Adrenal gland (tissue), 12 donors: ENCODE measurements around the gene GRB10. TPM values are rescaled to one million over a fixed set of nuclear protein-coding genes. Genes with fewer than 3 reads are reported as not detected.

ENCODE experiments used
- DNase-seq, 7 donors: peaks; one replicate each; pipeline ENCODE4 v3.0.0-alpha.2; 2019 to 2020
- H3K27ac ChIP-seq, 5 donors: fragments of 200-600 bp; sonication (generic) in 4 of 5; 1 replicate in 3 of 5; 2 replicates in 2 of 5; pipeline versions ENCODE4 v1.5.1 to v1.8.0; 2016 to 2020; ENCODE audit warnings: mild to moderate bottlenecking in 1 of 5
- H3K27me3 ChIP-seq: fragments of 200-600 bp; 2 replicates; pipeline ENCODE4 v1.8.0; 2021
- H3K36me3 ChIP-seq, 2 donors: fragments of 200-600 bp; replicated peaks in 1 of 2; 1 replicate in 1 of 2; 2 replicates in 1 of 2; pipeline versions ENCODE4 v1.5.1 to v1.8.0; 2018 to 2022
- H3K4me1 ChIP-seq, 2 donors: fragments of 200-600 bp; replicated peaks in 1 of 2; 1 replicate in 1 of 2; 2 replicates in 1 of 2; pipeline versions ENCODE4 v1.5.1 to v1.8.0; 2018 to 2021
- H3K4me3 ChIP-seq, 4 donors: fragments of 200-600 bp; sonication (generic) in 3 of 4; one replicate each; pipeline ENCODE4 v1.5.1; 2016 to 2018
- H3K9me3 ChIP-seq, 3 donors: fragments of 200-600 bp; sonication (generic) in 1 of 3; replicated peaks in 1 of 3; 1 replicate in 2 of 3; 2 replicates in 1 of 3; pipeline versions ENCODE4 v1.5.1 to v1.8.0; 2016 to 2021
- POLR2A ChIP-seq, 2 donors: fragments of 450-650 bp; IDR thresholded peaks; one replicate each; pipeline ENCODE4 v1.6.1; 2017; ENCODE audit warnings: antibody characterized with exemption in 2 of 2, mild to moderate bottlenecking in 2 of 2, moderate library complexity in 1 of 2
- WGBS, 4 donors: extraction: QIAGEN DNeasy Blood & Tissue Kit in 2 of 4; methylation state at CpG; one replicate each; pipeline versions ENCODE4 v1.1.5 to v1.1.7; 2013 to 2017; 5-methylcytosine and 5-hydroxymethylcytosine counted together
- intact Hi-C, 2 donors: fragments of 100-400 bp; cut with DNase I; formaldehyde crosslinking; loops; one replicate each; pipeline versions ENCODE4 v1.14.1 to v1.15.0; 2022 to 2023
- polyA plus RNA-seq, 3 donors: library from polyadenylated mRNA; stranded (reverse); fragments of 200-250 nt in 2 of 3; fragments of 350-450 nt in 1 of 3; fragmentation: Illumina TruSeq in 1 of 3; extraction: RNeasy Lipid Tissue Mini Kit (QIAGEN cat#74804) in 1 of 3; gene quantifications; one replicate each; pipeline ENCODE4 v1.2.3, GENCODE V29; 2013 to 2014
- total RNA-seq, 9 donors: library from RNA; depleted of rRNA in 4 of 9; stranded (reverse); fragments of >200 nt in 4 of 9; fragments of 120-200 nt in 1 of 9; fragmentation: NEBNext Ultra II Directional in 1 of 9; extraction: Animal tissue kit (Norgen Biotek cat#: 25700) in 1 of 9; gene quantifications; one replicate each; pipeline versions ENCODE4 v1.1.0 to v1.2.4, GENCODE V29; 2013 to 2023
- TF ChIP-seq, protein P1 (sequence below), 6 experiments: fragments of 450-650 bp in 4 of 6; fragments of 200-600 bp in 2 of 6; sonication (generic) in 1 of 6; IDR thresholded peaks; 1 replicate in 5 of 6; 2 replicates in 1 of 6; pipeline versions ENCODE4 v1.5.1 to v1.8.0; 2016 to 2021; ENCODE audit warnings: antibody characterized with exemption in 6 of 6, mild to moderate bottlenecking in 2 of 6, moderate library complexity in 1 of 6
- donor health status: healthy with polysubstance abuse.
- donor health status: Bipolar disorder and iron deficiency.
- donor health status: DM: yes; HTN: yes; CAD: no.
- donor health status: DM: no; HTN: no; CAD: no.
- donor health status: DM: no; HTN: no; CAD: no.
- donor health status: DM: yes; HTN: yes; CAD: no.

The GRB10 gene
- total and polyA plus RNA-seq, 12 donors = 33.5 to 158 (median 67.3) TPM

DNA sequence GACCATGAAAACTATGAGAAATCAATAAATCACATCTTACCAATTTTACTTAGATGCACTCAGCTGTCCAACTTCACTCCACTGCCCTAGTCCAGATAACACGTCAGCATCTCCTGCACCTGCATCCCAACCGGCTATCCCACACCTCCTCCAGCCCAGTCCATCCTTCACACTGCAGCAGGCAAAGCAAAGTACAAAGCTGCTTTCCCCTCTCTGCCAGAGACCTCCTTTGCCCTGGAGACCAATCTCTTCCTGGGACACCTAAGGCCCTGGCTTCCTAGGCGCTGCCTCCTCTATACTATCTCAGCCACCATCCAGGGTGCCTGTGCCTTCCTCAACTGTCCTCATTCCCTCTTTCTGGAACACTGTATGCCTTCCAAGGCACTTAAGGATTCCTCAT is 127.2 kb downstream of the GRB10 start:
- DNase-seq = peak in 1 of 7 donors; percentile 11
- intact Hi-C loops = no loop called here
- peaks cover 0 to 7% of the 10 kb centered on the region in 2 donors for H3K36me3 ChIP-seq
- H3K4me3 ChIP-seq = no peak overlapping the region
- H3K9me3 ChIP-seq = no peaks in the 10 kb centered on the region
- no peak for TF ChIP-seq POLR2A (IDR thresholded peaks at IDR 0.05)
- TF ChIP-seq, protein P1, sequence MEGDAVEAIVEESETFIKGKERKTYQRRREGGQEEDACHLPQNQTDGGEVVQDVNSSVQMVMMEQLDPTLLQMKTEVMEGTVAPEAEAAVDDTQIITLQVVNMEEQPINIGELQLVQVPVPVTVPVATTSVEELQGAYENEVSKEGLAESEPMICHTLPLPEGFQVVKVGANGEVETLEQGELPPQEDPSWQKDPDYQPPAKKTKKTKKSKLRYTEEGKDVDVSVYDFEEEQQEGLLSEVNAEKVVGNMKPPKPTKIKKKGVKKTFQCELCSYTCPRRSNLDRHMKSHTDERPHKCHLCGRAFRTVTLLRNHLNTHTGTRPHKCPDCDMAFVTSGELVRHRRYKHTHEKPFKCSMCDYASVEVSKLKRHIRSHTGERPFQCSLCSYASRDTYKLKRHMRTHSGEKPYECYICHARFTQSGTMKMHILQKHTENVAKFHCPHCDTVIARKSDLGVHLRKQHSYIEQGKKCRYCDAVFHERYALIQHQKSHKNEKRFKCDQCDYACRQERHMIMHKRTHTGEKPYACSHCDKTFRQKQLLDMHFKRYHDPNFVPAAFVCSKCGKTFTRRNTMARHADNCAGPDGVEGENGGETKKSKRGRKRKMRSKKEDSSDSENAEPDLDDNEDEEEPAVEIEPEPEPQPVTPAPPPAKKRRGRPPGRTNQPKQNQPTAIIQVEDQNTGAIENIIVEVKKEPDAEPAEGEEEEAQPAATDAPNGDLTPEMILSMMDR (IDR thresholded peaks at IDR 0.05) = no peak
- H3K4me1 ChIP-seq = peaks cover 12 to 30% of the 10 kb centered on the region in 2 donors
- no peaks in the 10 kb centered on the region for H3K27me3 ChIP-seq
- H3K27ac ChIP-seq = peak overlapping the region in 2 of 5 donors; percentile 62 to 79
- 93 to 97% (median 93%) methylated on average over 3 of the region's 3 CpGs for WGBS, 4 donors

DNA sequence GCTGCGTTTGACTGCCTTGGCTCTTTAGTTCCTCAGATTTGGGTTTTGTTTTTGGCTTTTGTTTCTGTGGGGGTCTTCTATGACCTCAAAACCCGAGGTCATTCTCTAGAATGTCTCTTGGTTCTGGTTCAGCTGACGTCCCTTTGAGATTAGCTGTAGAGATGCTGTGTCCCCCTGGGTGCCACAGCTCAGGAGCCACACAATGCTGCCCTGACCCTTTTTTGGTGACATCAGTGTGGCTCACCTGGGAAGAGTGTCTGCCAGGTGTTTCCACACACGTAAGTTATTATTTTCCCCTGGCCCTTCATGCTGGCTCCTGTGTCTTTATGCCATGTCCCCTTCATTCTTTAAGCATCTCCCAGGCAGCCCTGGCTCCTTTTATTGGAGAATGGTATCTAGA is 127.7 kb downstream of the GRB10 start:
- intact Hi-C loops = no loop called here
- no peaks in the 10 kb centered on the region for H3K27me3 ChIP-seq
- no peaks in the 10 kb centered on the region for H3K9me3 ChIP-seq
- TF ChIP-seq, protein P1 (IDR thresholded peaks at IDR 0.05) = no peak
- no peak for TF ChIP-seq POLR2A (IDR thresholded peaks at IDR 0.05)
- peak overlapping the region in 1 of 5 donors; percentile 79 for H3K27ac ChIP-seq
- H3K4me1 ChIP-seq = peaks cover 12 to 30% of the 10 kb centered on the region in 2 donors
- DNase-seq = no peak
- H3K4me3 ChIP-seq = no peak overlapping the region
- 71 to 77% (median 75%) methylated on average over 4 of the region's 4 CpGs for WGBS, 4 donors
- peaks cover 0 to 4% of the 10 kb centered on the region in 2 donors for H3K36me3 ChIP-seq

- DNase-seq = peak in 5 of 7 donors; percentile 15 to 76 (median 48)
- TF ChIP-seq POLR2A (IDR thresholded peaks at IDR 0.05) = no peak
- TF ChIP-seq, protein P1 (IDR thresholded peaks at IDR 0.05) = no peak
- peaks cover 12 to 30% of the 10 kb centered on the region in 2 donors for H3K4me1 ChIP-seq
- no peaks in the 10 kb centered on the region for H3K36me3 ChIP-seq
- H3K9me3 ChIP-seq = no peaks in the 10 kb centered on the region
- no peak overlapping the region for H3K4me3 ChIP-seq
- peak overlapping the region in 2 of 5 donors; percentile 27 to 73 for H3K27ac ChIP-seq
- WGBS, 4 donors = 58 to 73% (median 69%) methylated on average over 10 of the region's 10 CpGs
- intact Hi-C loops = no loop called here
- no peaks in the 10 kb centered on the region for H3K27me3 ChIP-seq
Measured at GRCh38 chr7:50653981-50654425, 128.7 kb downstream of the GRB10 start.

GRCh38 chr7:50653126-50653864 is 129.4 kb downstream of the GRB10 start:
- 73 to 79% (median 76%) methylated on average over 10 to 16 of the region's 16 CpGs for WGBS, 4 donors
- no peak for TF ChIP-seq POLR2A (IDR thresholded peaks at IDR 0.05)
- H3K27ac ChIP-seq = peak overlapping the region in 2 of 5 donors; percentile 18 to 73
- H3K9me3 ChIP-seq = no peaks in the 10 kb centered on the region
- intact Hi-C loops = no loop called here
- no peak overlapping the region for H3K4me3 ChIP-seq
- H3K36me3 ChIP-seq = no peaks in the 10 kb centered on the region
- DNase-seq = peak in 2 of 7 donors; percentile 18 to 33
- peaks cover 12 to 24% of the 10 kb centered on the region in 2 donors for H3K4me1 ChIP-seq
- no peaks in the 10 kb centered on the region for H3K27me3 ChIP-seq
